ENCODE measurements around the gene OPN4.

The OPN4 gene

DNA sequence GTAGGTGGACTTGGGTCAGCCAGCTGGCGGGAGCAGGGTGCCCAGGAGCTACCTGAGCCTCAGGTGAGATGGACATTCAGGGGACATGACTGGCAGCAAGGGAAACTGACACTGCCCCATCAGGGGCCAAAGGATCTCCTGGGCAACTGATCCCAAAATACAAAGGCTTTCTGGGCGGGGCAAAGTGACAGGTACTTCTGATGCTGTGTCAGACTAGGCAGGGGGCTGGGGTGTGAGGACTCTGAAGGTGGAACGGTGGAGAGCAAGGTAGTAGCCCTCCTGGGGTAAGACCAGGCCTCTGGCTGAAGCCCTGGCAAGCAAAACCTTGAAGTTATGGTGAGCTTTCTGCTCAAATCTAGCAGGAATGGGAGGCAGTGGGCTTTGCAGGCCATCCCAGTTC is 4.4 kb downstream of the OPN4 start:
- Histone ChIP-seq H3K36me3 (ENCODE audit: control insufficient read depth in 1 of 2, insufficient read depth in 2 of 2, low read depth in 1 of 2, low read length in 2 of 2) (no peaks in the 10 kb centered on the region), H2BK120ac (ENCODE audit: low read depth, low read length) (no peak overlapping the region), H2BK12ac (ENCODE audit: low read length in 2 of 2) (no peak overlapping the region), H2AK5ac (ENCODE audit: low read length, severe bottlenecking) (no peak overlapping the region), H2AFZ (ENCODE audit: low read depth, low read length) (no peak overlapping the region), H3K4me1 (ENCODE audit: control insufficient read depth, insufficient read depth, low read depth, low read length) (peaks cover 5% of the 10 kb centered on the region), H3K9me3 (ENCODE audit: control insufficient read depth, low read length) (no peaks in the 10 kb centered on the region), H3K27me3 (ENCODE audit: control insufficient read depth in 1 of 2, insufficient read depth in 1 of 2, low read length in 2 of 2) (peaks cover 23 to 31% of the 10 kb centered on the region in 2 experiments), H3K4me2 (ENCODE audit: low read length, poor library complexity, severe bottlenecking) (no peak overlapping the region), H3K4me3 (ENCODE audit: insufficient read depth in 1 of 2, low read depth in 1 of 2, low read length in 2 of 2) (no peak overlapping the region), H4K8ac (ENCODE audit: low read length) (no peak overlapping the region), H3K27ac (ENCODE audit: low read length, poor library complexity, severe bottlenecking) (no peak overlapping the region), H3K18ac (ENCODE audit: low read depth in 1 of 2, low read length in 2 of 2) (no peak overlapping the region), H2BK15ac (ENCODE audit: low read depth, poor library complexity, severe bottlenecking) (peak overlapping the region; percentile 12), H3K79me1 (replicated peaks; ENCODE audit: low read length, poor library complexity, severe bottlenecking) (no peaks in the 10 kb centered on the region), H3K9ac (ENCODE audit: low read length) (no peak overlapping the region), H3K4ac (ENCODE audit: low read depth in 1 of 2, low read length in 2 of 2) (no peak overlapping the region), H3K23ac (ENCODE audit: low read length in 2 of 2) (no peak overlapping the region), H2BK5ac (ENCODE audit: low read depth, low read length, poor library complexity, severe bottlenecking) (no peak overlapping the region), H4K91ac (ENCODE audit: low read length) (no peak overlapping the region), H3K14ac (ENCODE audit: low read length in 2 of 2) (no peak overlapping the region)
- DNase-seq = no peak
- 47% methylated on average over 3 of the region's 3 CpGs for WGBS

GRCh38 chr10:86659161-86659691 is 4.9 kb downstream of the OPN4 start:
- Histone ChIP-seq H2BK15ac (ENCODE audit: low read depth, poor library complexity, severe bottlenecking) (no peak overlapping the region), H2BK5ac (ENCODE audit: low read depth, low read length, poor library complexity, severe bottlenecking) (no peak overlapping the region), H3K4me2 (ENCODE audit: low read length, poor library complexity, severe bottlenecking) (no peak overlapping the region)

GRCh38 chr10:86659721-86660453 is 5.5 kb downstream of the OPN4 start:
- H3K4me3 ChIP-seq (ENCODE audit: insufficient read depth in 1 of 2, low read depth in 1 of 2, low read length in 2 of 2) = no peak overlapping the region
- no peak overlapping the region for H2AK5ac ChIP-seq (ENCODE audit: low read length, severe bottlenecking)
- H3K14ac ChIP-seq (ENCODE audit: low read length in 2 of 2) = peak overlapping the region in 1 of 2 experiments; percentile 46
- no peak overlapping the region for H2BK120ac ChIP-seq (ENCODE audit: low read depth, low read length)
- H3K23ac ChIP-seq (ENCODE audit: low read length in 2 of 2) = no peak overlapping the region
- no peaks in the 10 kb centered on the region for H3K79me1 ChIP-seq (replicated peaks; ENCODE audit: low read length, poor library complexity, severe bottlenecking)
- H3K4me2 ChIP-seq (ENCODE audit: low read length, poor library complexity, severe bottlenecking) = no peak overlapping the region
- no peak overlapping the region for H3K27ac ChIP-seq (ENCODE audit: low read length, poor library complexity, severe bottlenecking)
- no peak overlapping the region for H4K91ac ChIP-seq (ENCODE audit: low read length)
- no peaks in the 10 kb centered on the region for H3K9me3 ChIP-seq (ENCODE audit: control insufficient read depth, low read length)
- H3K4me1 ChIP-seq (ENCODE audit: control insufficient read depth, insufficient read depth, low read depth, low read length) = peaks cover 6% of the 10 kb centered on the region
- no peaks in the 10 kb centered on the region for H3K36me3 ChIP-seq (ENCODE audit: control insufficient read depth in 1 of 2, insufficient read depth in 2 of 2, low read depth in 1 of 2, low read length in 2 of 2)
- no peak overlapping the region for H2BK5ac ChIP-seq (ENCODE audit: low read depth, low read length, poor library complexity, severe bottlenecking)
- H4K8ac ChIP-seq (ENCODE audit: low read length) = no peak overlapping the region
- H3K4ac ChIP-seq (ENCODE audit: low read depth in 1 of 2, low read length in 2 of 2) = no peak overlapping the region
- H3K27me3 ChIP-seq (ENCODE audit: control insufficient read depth in 1 of 2, insufficient read depth in 1 of 2, low read length in 2 of 2) = peaks cover 23 to 32% of the 10 kb centered on the region in 2 experiments
- no peak for DNase-seq
- H2BK12ac ChIP-seq (ENCODE audit: low read length in 2 of 2) = no peak overlapping the region
- H2BK15ac ChIP-seq (ENCODE audit: low read depth, poor library complexity, severe bottlenecking) = no peak overlapping the region
- no peak overlapping the region for H2AFZ ChIP-seq (ENCODE audit: low read depth, low read length)
- H3K9ac ChIP-seq (ENCODE audit: low read length) = no peak overlapping the region
- WGBS = 89% methylated on average over 16 of the region's 17 CpGs
- no peak overlapping the region for H3K18ac ChIP-seq (ENCODE audit: low read depth in 1 of 2, low read length in 2 of 2)

More at GRCh38 chr10:86659161-86659691, 4.9 kb downstream of the OPN4 start:
- 91% methylated on average over 12 of the region's 19 CpGs for WGBS
- no peak overlapping the region for H2BK120ac ChIP-seq (ENCODE audit: low read depth, low read length)
- H2AK5ac ChIP-seq (ENCODE audit: low read length, severe bottlenecking) = no peak overlapping the region
- H4K8ac ChIP-seq (ENCODE audit: low read length) = no peak overlapping the region
- H3K79me1 ChIP-seq (replicated peaks; ENCODE audit: low read length, poor library complexity, severe bottlenecking) = no peaks in the 10 kb centered on the region
- H3K18ac ChIP-seq (ENCODE audit: low read depth in 1 of 2, low read length in 2 of 2) = no peak overlapping the region
- no peak for DNase-seq
- no peak overlapping the region for H2AFZ ChIP-seq (ENCODE audit: low read depth, low read length)
- no peak overlapping the region for H3K4ac ChIP-seq (ENCODE audit: low read depth in 1 of 2, low read length in 2 of 2)
- peaks cover 23 to 36% of the 10 kb centered on the region in 2 experiments for H3K27me3 ChIP-seq (ENCODE audit: control insufficient read depth in 1 of 2, insufficient read depth in 1 of 2, low read length in 2 of 2)
- H3K9ac ChIP-seq (ENCODE audit: low read length) = no peak overlapping the region
- no peak overlapping the region for H3K27ac ChIP-seq (ENCODE audit: low read length, poor library complexity, severe bottlenecking)
- no peaks in the 10 kb centered on the region for H3K9me3 ChIP-seq (ENCODE audit: control insufficient read depth, low read length)
- H3K23ac ChIP-seq (ENCODE audit: low read length in 2 of 2) = no peak overlapping the region
- no peak overlapping the region for H2BK12ac ChIP-seq (ENCODE audit: low read length in 2 of 2)
- no peak overlapping the region for H4K91ac ChIP-seq (ENCODE audit: low read length)
- H3K36me3 ChIP-seq (ENCODE audit: control insufficient read depth in 1 of 2, insufficient read depth in 2 of 2, low read depth in 1 of 2, low read length in 2 of 2) = no peaks in the 10 kb centered on the region
- H3K4me3 ChIP-seq (ENCODE audit: insufficient read depth in 1 of 2, low read depth in 1 of 2, low read length in 2 of 2) = no peak overlapping the region
- peaks cover 5% of the 10 kb centered on the region for H3K4me1 ChIP-seq (ENCODE audit: control insufficient read depth, insufficient read depth, low read depth, low read length)
- H3K14ac ChIP-seq (ENCODE audit: low read length in 2 of 2) = no peak overlapping the region

- Histone ChIP-seq H3K27me3 (ENCODE audit: control insufficient read depth in 1 of 2, insufficient read depth in 1 of 2, low read length in 2 of 2) (peaks cover 23 to 27% of the 10 kb centered on the region in 2 experiments), H2BK15ac (ENCODE audit: low read depth, poor library complexity, severe bottlenecking) (no peak overlapping the region), H2BK5ac (ENCODE audit: low read depth, low read length, poor library complexity, severe bottlenecking) (no peak overlapping the region), H3K27ac (ENCODE audit: low read length, poor library complexity, severe bottlenecking) (no peak overlapping the region), H3K4me1 (ENCODE audit: control insufficient read depth, insufficient read depth, low read depth, low read length) (peaks cover 6% of the 10 kb centered on the region), H3K4me3 (ENCODE audit: insufficient read depth in 1 of 2, low read depth in 1 of 2, low read length in 2 of 2) (no peak overlapping the region), H3K4me2 (ENCODE audit: low read length, poor library complexity, severe bottlenecking) (no peak overlapping the region), H3K14ac (ENCODE audit: low read length in 2 of 2) (no peak overlapping the region), H4K91ac (ENCODE audit: low read length) (no peak overlapping the region), H3K23ac (ENCODE audit: low read length in 2 of 2) (no peak overlapping the region), H2BK120ac (ENCODE audit: low read depth, low read length) (no peak overlapping the region), H2AK5ac (ENCODE audit: low read length, severe bottlenecking) (no peak overlapping the region), H3K36me3 (ENCODE audit: control insufficient read depth in 1 of 2, insufficient read depth in 2 of 2, low read depth in 1 of 2, low read length in 2 of 2) (no peaks in the 10 kb centered on the region), H3K79me1 (replicated peaks; ENCODE audit: low read length, poor library complexity, severe bottlenecking) (no peaks in the 10 kb centered on the region), H3K4ac (ENCODE audit: low read depth in 1 of 2, low read length in 2 of 2) (no peak overlapping the region), H2AFZ (ENCODE audit: low read depth, low read length) (no peak overlapping the region), H2BK12ac (ENCODE audit: low read length in 2 of 2) (no peak overlapping the region), H3K9ac (ENCODE audit: low read length) (no peak overlapping the region), H4K8ac (ENCODE audit: low read length) (no peak overlapping the region), H3K18ac (ENCODE audit: low read depth in 1 of 2, low read length in 2 of 2) (no peak overlapping the region), H3K9me3 (ENCODE audit: control insufficient read depth, low read length) (no peaks in the 10 kb centered on the region)
- DNase-seq = no peak
- WGBS = 82% methylated on average over 16 of the region's 17 CpGs
Measured at GRCh38 chr10:86661161-86662025, 7.0 kb downstream of the OPN4 start.

All from mesenchymal stem cell (in vitro differentiated cells and primary cell).